NCI-H524 treated with DMSO at 0.1 percent for 48 hours (cell line): ENCODE results near the gene AGO1.
"Not testable (repeated sequence)": the region's sequence is repeated elsewhere in the genome, so short reads cannot be mapped to it uniquely, and the experiment has no call there.

Source experiments
- DNase-seq: peaks from one replicate; lab custom pipeline; 2025; lab: John Stamatoyannopoulos, UW

AGO1 gene

GRCh38 chr1:35972631-35973030 lies 89.6 kb downstream of the AGO1 start:
- DNase-seq = not testable (repeated sequence)

- DNase-seq = no peak
Measured at GRCh38 chr1:35980090-35980489, 97.1 kb downstream of the AGO1 start.
